Measurements from ENCODE around the gene C14orf132. TPM values are rescaled to one million over a fixed set of nuclear protein-coding genes. Genes with fewer than 3 reads are reported as not detected.

C14orf132 gene
- total RNA-seq, 4 donors from 2014 or later = 2.4 to 9.5 (median 4.3) TPM

- no peak for TF ChIP-seq CTCF (IDR thresholded peaks at IDR 0.05; ENCODE audit: low read depth)
These were observed 42.7 kb downstream of the C14orf132 start for GRCh38 chr14:96081767-96082400.

GRCh38 chr14:96082420-96083300 is 43.5 kb downstream of the C14orf132 start:
- TF ChIP-seq CTCF (IDR thresholded peaks at IDR 0.05; ENCODE audit: low read depth) = no peak

- TF ChIP-seq CTCF (IDR thresholded peaks at IDR 0.05; ENCODE audit: low read depth) = no peak
These were observed 44.6 kb downstream of the C14orf132 start for GRCh38 chr14:96083667-96084320.

GRCh38 chr14:96084796-96085195 is 45.6 kb downstream of the C14orf132 start:
- TF ChIP-seq CTCF (IDR thresholded peaks at IDR 0.05; ENCODE audit: low read depth) = no peak

GRCh38 chr14:96085369-96085768 is 46.2 kb downstream of the C14orf132 start:
- no peak for TF ChIP-seq CTCF (IDR thresholded peaks at IDR 0.05; ENCODE audit: low read depth)

GRCh38 chr14:96086032-96086431 is 46.9 kb downstream of the C14orf132 start:
- TF ChIP-seq CTCF (IDR thresholded peaks at IDR 0.05; ENCODE audit: low read depth) = no peak

- no peak for TF ChIP-seq CTCF (IDR thresholded peaks at IDR 0.05; ENCODE audit: low read depth)
These were observed 47.5 kb downstream of the C14orf132 start for GRCh38 chr14:96086574-96087077.

Measured in subcutaneous adipose tissue (tissue), 4 donors.